ENCODE measurements around the gene TEX50.
"Not testable (repeated sequence)": the region's sequence is repeated elsewhere in the genome, so short reads cannot be mapped to it uniquely, and the experiment has no call there.

The TEX50 gene

GRCh38 chr1:173637236-173638042 lies 2.3 kb downstream of the TEX50 start:
- H3K27me3 ChIP-seq (ENCODE audit: control insufficient read depth, insufficient read depth, low read length); H3K36me3 ChIP-seq (ENCODE audit: control insufficient read depth, insufficient read depth, low read length); H3K4me3 ChIP-seq (ENCODE audit: low read length); H3K4me1 ChIP-seq (ENCODE audit: control insufficient read depth, insufficient read depth, low read length); H3K9ac ChIP-seq (ENCODE audit: low read length); H3K9me3 ChIP-seq (ENCODE audit: control insufficient read depth, low read length): not testable (repeated sequence)

GRCh38 chr1:173638043-173639021 lies 3.2 kb downstream of the TEX50 start:
- Histone ChIP-seq H3K36me3 (ENCODE audit: control insufficient read depth, insufficient read depth, low read length) (no peaks in the 10 kb centered on the region), H3K9ac (ENCODE audit: low read length) (no peak overlapping the region), H3K4me1 (ENCODE audit: control insufficient read depth, insufficient read depth, low read length) (no peaks in the 10 kb centered on the region), H3K27me3 (ENCODE audit: control insufficient read depth, insufficient read depth, low read length) (no peaks in the 10 kb centered on the region), H3K4me3 (ENCODE audit: low read length) (no peak overlapping the region), H3K9me3 (ENCODE audit: control insufficient read depth, low read length) (no peaks in the 10 kb centered on the region)

GRCh38 chr1:173639102-173639501 lies 4.0 kb downstream of the TEX50 start:
- no peaks in the 10 kb centered on the region for H3K4me1 ChIP-seq (ENCODE audit: control insufficient read depth, insufficient read depth, low read length)
- H3K9me3 ChIP-seq (ENCODE audit: control insufficient read depth, low read length) = no peaks in the 10 kb centered on the region
- no peak overlapping the region for H3K4me3 ChIP-seq (ENCODE audit: low read length)
- H3K36me3 ChIP-seq (ENCODE audit: control insufficient read depth, insufficient read depth, low read length) = no peaks in the 10 kb centered on the region
- no peaks in the 10 kb centered on the region for H3K27me3 ChIP-seq (ENCODE audit: control insufficient read depth, insufficient read depth, low read length)
- no peak overlapping the region for H3K9ac ChIP-seq (ENCODE audit: low read length)

GRCh38 chr1:173642450-173643139 lies 7.5 kb downstream of the TEX50 start:
- not testable (repeated sequence) for H3K4me3 ChIP-seq (ENCODE audit: low read length); H3K36me3 ChIP-seq (ENCODE audit: control insufficient read depth, insufficient read depth, low read length); H3K9me3 ChIP-seq (ENCODE audit: control insufficient read depth, low read length); H3K4me1 ChIP-seq (ENCODE audit: control insufficient read depth, insufficient read depth, low read length); H3K9ac ChIP-seq (ENCODE audit: low read length); H3K27me3 ChIP-seq (ENCODE audit: control insufficient read depth, insufficient read depth, low read length)

GRCh38 chr1:173646656-173647055 lies 11.5 kb downstream of the TEX50 start:
- Histone ChIP-seq H3K9me3 (ENCODE audit: control insufficient read depth, low read length) (no peaks in the 10 kb centered on the region), H3K27me3 (ENCODE audit: control insufficient read depth, insufficient read depth, low read length) (no peaks in the 10 kb centered on the region), H3K36me3 (ENCODE audit: control insufficient read depth, insufficient read depth, low read length) (no peaks in the 10 kb centered on the region), H3K9ac (ENCODE audit: low read length) (no peak overlapping the region), H3K4me1 (ENCODE audit: control insufficient read depth, insufficient read depth, low read length) (no peaks in the 10 kb centered on the region), H3K4me3 (ENCODE audit: low read length) (no peak overlapping the region)

GRCh38 chr1:173648880-173649605 lies 13.9 kb downstream of the TEX50 start:
- no peaks in the 10 kb centered on the region for H3K36me3 ChIP-seq (ENCODE audit: control insufficient read depth, insufficient read depth, low read length)
- H3K9me3 ChIP-seq (ENCODE audit: control insufficient read depth, low read length) = no peaks in the 10 kb centered on the region
- no peak overlapping the region for H3K9ac ChIP-seq (ENCODE audit: low read length)
- no peaks in the 10 kb centered on the region for H3K27me3 ChIP-seq (ENCODE audit: control insufficient read depth, insufficient read depth, low read length)
- H3K4me3 ChIP-seq (ENCODE audit: low read length) = no peak overlapping the region
- no peaks in the 10 kb centered on the region for H3K4me1 ChIP-seq (ENCODE audit: control insufficient read depth, insufficient read depth, low read length)

GRCh38 chr1:173660306-173660705 lies 25.2 kb downstream of the TEX50 start:
- H3K36me3 ChIP-seq (ENCODE audit: control insufficient read depth, insufficient read depth, low read length) = no peaks in the 10 kb centered on the region
- no peaks in the 10 kb centered on the region for H3K4me1 ChIP-seq (ENCODE audit: control insufficient read depth, insufficient read depth, low read length)
- H3K27me3 ChIP-seq (ENCODE audit: control insufficient read depth, insufficient read depth, low read length) = no peaks in the 10 kb centered on the region
- H3K4me3 ChIP-seq (ENCODE audit: low read length) = no peak overlapping the region
- no peaks in the 10 kb centered on the region for H3K9me3 ChIP-seq (ENCODE audit: control insufficient read depth, low read length)
- H3K9ac ChIP-seq (ENCODE audit: low read length) = no peak overlapping the region

- H3K36me3 ChIP-seq (ENCODE audit: control insufficient read depth, insufficient read depth, low read length) = no peaks in the 10 kb centered on the region
- H3K27me3 ChIP-seq (ENCODE audit: control insufficient read depth, insufficient read depth, low read length) = no peaks in the 10 kb centered on the region
- H3K9me3 ChIP-seq (ENCODE audit: control insufficient read depth, low read length) = no peaks in the 10 kb centered on the region
- H3K4me3 ChIP-seq (ENCODE audit: low read length) = no peak overlapping the region
- H3K9ac ChIP-seq (ENCODE audit: low read length) = no peak overlapping the region
- H3K4me1 ChIP-seq (ENCODE audit: control insufficient read depth, insufficient read depth, low read length) = no peaks in the 10 kb centered on the region
Measured at GRCh38 chr1:173661271-173661670, 26.1 kb downstream of the TEX50 start.

GRCh38 chr1:173661763-173662162 lies 26.6 kb downstream of the TEX50 start:
- H3K36me3 ChIP-seq (ENCODE audit: control insufficient read depth, insufficient read depth, low read length) = no peaks in the 10 kb centered on the region
- H3K27me3 ChIP-seq (ENCODE audit: control insufficient read depth, insufficient read depth, low read length) = no peaks in the 10 kb centered on the region
- H3K4me1 ChIP-seq (ENCODE audit: control insufficient read depth, insufficient read depth, low read length) = no peaks in the 10 kb centered on the region
- no peak overlapping the region for H3K4me3 ChIP-seq (ENCODE audit: low read length)
- no peaks in the 10 kb centered on the region for H3K9me3 ChIP-seq (ENCODE audit: control insufficient read depth, low read length)
- no peak overlapping the region for H3K9ac ChIP-seq (ENCODE audit: low read length)

- Histone ChIP-seq H3K9ac (ENCODE audit: low read length) (no peak overlapping the region), H3K36me3 (ENCODE audit: control insufficient read depth, insufficient read depth, low read length) (no peaks in the 10 kb centered on the region), H3K4me3 (ENCODE audit: low read length) (no peak overlapping the region), H3K4me1 (ENCODE audit: control insufficient read depth, insufficient read depth, low read length) (no peaks in the 10 kb centered on the region), H3K9me3 (ENCODE audit: control insufficient read depth, low read length) (no peaks in the 10 kb centered on the region), H3K27me3 (ENCODE audit: control insufficient read depth, insufficient read depth, low read length) (peaks cover 2% of the 10 kb centered on the region)
Measured at GRCh38 chr1:173663159-173663558, 28.0 kb downstream of the TEX50 start.

- peaks cover 14% of the 10 kb centered on the region for H3K27me3 ChIP-seq (ENCODE audit: control insufficient read depth, insufficient read depth, low read length)
- H3K9ac ChIP-seq (ENCODE audit: low read length) = no peak overlapping the region
- no peaks in the 10 kb centered on the region for H3K9me3 ChIP-seq (ENCODE audit: control insufficient read depth, low read length)
Measured at GRCh38 chr1:173666646-173667045, 31.5 kb downstream of the TEX50 start.

More at GRCh38 chr1:173666646-173667045, 31.5 kb downstream of the TEX50 start:
- Histone ChIP-seq H3K36me3 (ENCODE audit: control insufficient read depth, insufficient read depth, low read length) (no peaks in the 10 kb centered on the region), H3K4me1 (ENCODE audit: control insufficient read depth, insufficient read depth, low read length) (no peaks in the 10 kb centered on the region), H3K4me3 (ENCODE audit: low read length) (no peak overlapping the region)

Data from mucosa of stomach (tissue), 1 donor.